GM10266 (cell line): ENCODE measurements around the gene HLA-A.

Experiments used
- DNase-seq: peaks from one replicate; pipeline ENCODE4 v3.0.0; 2012; ENCODE audit errors: extremely low spot score
- TF ChIP-seq, protein P1 (sequence below): IDR thresholded peaks from 2 replicates; pipeline ENCODE4 v1.5.1; 2012; ENCODE audit warnings: mild to moderate bottlenecking, low read depth; ENCODE audit not compliant: control insufficient read depth, insufficient read depth; ENCODE audit errors: missing control alignments

The HLA-A gene

GRCh38 chr6:29909985-29910384 lies 32.3 kb upstream of the HLA-A start:
- TF ChIP-seq, protein P1, sequence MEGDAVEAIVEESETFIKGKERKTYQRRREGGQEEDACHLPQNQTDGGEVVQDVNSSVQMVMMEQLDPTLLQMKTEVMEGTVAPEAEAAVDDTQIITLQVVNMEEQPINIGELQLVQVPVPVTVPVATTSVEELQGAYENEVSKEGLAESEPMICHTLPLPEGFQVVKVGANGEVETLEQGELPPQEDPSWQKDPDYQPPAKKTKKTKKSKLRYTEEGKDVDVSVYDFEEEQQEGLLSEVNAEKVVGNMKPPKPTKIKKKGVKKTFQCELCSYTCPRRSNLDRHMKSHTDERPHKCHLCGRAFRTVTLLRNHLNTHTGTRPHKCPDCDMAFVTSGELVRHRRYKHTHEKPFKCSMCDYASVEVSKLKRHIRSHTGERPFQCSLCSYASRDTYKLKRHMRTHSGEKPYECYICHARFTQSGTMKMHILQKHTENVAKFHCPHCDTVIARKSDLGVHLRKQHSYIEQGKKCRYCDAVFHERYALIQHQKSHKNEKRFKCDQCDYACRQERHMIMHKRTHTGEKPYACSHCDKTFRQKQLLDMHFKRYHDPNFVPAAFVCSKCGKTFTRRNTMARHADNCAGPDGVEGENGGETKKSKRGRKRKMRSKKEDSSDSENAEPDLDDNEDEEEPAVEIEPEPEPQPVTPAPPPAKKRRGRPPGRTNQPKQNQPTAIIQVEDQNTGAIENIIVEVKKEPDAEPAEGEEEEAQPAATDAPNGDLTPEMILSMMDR, result no peak
- no peak for DNase-seq

DNA sequence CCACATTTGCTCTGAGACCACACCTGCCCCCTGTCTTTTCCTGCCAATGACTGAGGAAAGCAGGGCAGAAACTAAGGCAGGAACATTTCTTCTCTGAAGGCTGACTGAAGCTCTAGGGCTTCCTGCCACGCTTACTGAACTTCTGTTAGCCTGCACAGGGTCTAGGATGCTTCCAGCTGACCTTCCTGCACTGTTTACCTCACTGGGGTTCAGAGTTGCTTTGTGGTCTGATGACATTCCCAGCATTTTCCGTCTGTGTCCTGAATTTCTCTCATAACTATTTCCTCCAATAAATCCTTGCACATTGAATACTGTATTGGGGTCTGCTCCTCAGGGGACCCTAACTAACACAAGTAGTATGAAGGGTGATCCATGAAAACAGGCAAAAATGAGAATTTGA lies 29.5 kb upstream of the HLA-A start:
- TF ChIP-seq, protein P1, result no peak
- DNase-seq, result no peak

DNA sequence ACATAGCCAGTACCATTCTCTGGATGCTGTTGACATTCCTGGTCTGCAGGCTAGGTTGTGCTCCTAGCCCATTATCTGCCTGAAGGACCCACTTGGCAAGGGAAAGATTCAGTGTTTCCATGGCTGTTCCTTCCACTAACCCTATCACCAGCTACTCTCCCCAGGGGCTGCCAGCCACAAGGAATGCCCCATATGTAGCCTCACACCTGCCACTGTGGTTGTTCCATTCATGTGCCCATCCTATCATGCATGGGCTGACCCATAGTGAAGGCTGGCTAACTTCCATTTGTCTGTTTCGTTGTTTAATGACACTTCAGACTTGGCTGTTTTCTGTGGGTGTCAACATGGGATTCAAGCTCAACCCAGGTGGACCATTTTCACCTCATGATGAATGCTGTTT lies 25.6 kb upstream of the HLA-A start:
- TF ChIP-seq, protein P1, result no peak
- no peak for DNase-seq

- no peak for DNase-seq
- TF ChIP-seq, protein P1, result no peak
Observed at GRCh38 chr6:29917857-29918256, 24.5 kb upstream of the HLA-A start.

- TF ChIP-seq, protein P1, result no peak
- DNase-seq, result no peak
Observed at GRCh38 chr6:29919506-29920445, 22.6 kb upstream of the HLA-A start.

DNA sequence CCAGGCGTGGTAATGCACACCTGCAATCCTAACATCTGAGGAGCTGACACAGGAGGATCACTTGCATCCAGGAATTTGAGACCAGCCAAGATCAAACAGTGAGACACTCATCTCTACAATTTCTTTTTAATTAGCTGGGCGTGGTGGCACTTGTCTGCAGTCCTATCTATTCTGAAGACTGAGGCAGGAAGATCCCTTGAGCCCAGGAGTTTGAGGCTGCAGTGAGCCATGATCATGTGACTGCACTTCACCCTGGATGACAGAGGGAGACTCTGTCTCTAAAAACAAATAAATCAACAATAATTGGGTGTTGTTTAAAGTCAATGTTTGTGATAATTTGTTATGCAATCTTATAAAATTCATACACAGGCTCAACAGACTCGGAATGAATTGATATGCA lies 18.0 kb upstream of the HLA-A start:
- TF ChIP-seq, protein P1, result no peak
- no peak for DNase-seq

DNA sequence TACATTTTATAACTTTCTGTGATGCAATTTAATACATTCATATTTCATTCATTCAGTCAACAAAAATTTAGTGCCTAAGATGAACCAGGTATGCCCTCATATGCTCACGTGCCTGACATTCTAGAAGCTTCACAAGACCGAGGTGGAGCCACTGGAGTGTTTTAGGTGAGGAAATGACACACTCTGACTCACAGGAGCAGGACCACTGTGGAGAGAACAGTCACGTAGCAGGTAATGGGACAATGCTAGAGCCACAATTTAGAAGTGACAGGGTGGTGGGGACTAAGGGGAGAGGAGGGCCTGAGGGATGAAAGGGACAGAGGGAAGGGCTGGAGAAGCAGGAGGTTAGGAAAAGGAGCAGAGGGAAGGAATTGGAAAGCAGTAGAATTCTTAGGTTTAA lies 17.6 kb upstream of the HLA-A start:
- TF ChIP-seq, protein P1, result no peak
- no peak for DNase-seq
